SH-SY5Y (cell line): ENCODE data around the gene AGTRAP.

Experiments used
- GATA2 ChIP-seq: IDR thresholded peaks from 2 replicates; pipeline ENCODE4 v1.6.1; 2011; ENCODE audit warnings: mild to moderate bottlenecking, low read depth, low read length
- GATA3 ChIP-seq: IDR thresholded peaks from 2 replicates; pipeline ENCODE4 v1.6.1; 2011; ENCODE audit warnings: low read depth, mild to moderate bottlenecking, low read length, moderate library complexity

DNA sequence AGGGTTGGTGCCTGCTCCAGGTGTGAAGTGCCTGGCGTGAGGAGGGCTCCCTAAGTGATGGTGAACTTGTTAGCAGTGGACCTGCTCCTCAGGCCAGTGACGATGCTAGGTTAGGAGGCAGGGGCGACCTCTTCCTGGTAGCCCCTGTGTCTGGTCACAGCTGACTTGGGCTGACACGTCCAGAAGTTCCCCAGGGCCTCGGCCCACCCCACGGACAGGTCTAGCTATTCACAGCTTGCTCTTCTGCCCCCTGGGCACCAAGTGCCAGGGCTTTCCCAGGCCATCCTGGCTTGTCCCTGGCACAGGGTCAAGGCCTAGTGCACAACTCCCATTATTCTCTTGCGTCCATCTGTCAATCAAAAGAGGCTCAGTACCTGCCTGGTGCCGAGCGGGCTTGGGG is 15.2 kb downstream of the AGTRAP start:
- TF ChIP-seq GATA3 (no peak), GATA2 (no peak)
